Tibial artery (tissue), 4 donors: Measurements from ENCODE around the gene ADARB2.

Experiments used
- DNase-seq, 2 donors: peaks; one replicate each; pipeline ENCODE4 v3.0.0-alpha.2; 2019
- H3K27ac ChIP-seq, 2 donors: fragments of 200-600 bp; sonication (generic) in 1 of 2; 1 replicate in 1 of 2; 2 replicates in 1 of 2; pipeline ENCODE4 v1.5.1; 2018 to 2019; ENCODE audit warnings: mild to moderate bottlenecking in 1 of 2
- H3K27me3 ChIP-seq, 2 donors: fragments of 200-600 bp; sonication (generic) in 1 of 2; one replicate each; pipeline versions ENCODE4 v1.5.1 to v1.6.0; 2016 to 2019
- H3K36me3 ChIP-seq, 3 donors: fragments of 200-600 bp; sonication (generic) in 2 of 3; one replicate each; pipeline ENCODE4 v1.5.1; 2016 to 2019; ENCODE audit warnings: mild to moderate bottlenecking in 2 of 3
- H3K4me1 ChIP-seq, 4 donors: fragments of 200-600 bp; sonication (generic) in 2 of 4; 1 replicate in 3 of 4; 2 replicates in 1 of 4; pipeline ENCODE4 v1.5.1; 2016 to 2019
- H3K4me3 ChIP-seq, 2 donors: fragments of 200-600 bp; sonication (generic) in 1 of 2; 1 replicate in 1 of 2; 2 replicates in 1 of 2; pipeline ENCODE4 v1.5.1; 2018 to 2019; ENCODE audit warnings: mild to moderate bottlenecking in 2 of 2
- H3K9me3 ChIP-seq, 3 donors: fragments of 200-600 bp; sonication (generic) in 1 of 3; one replicate each; pipeline ENCODE4 v1.5.1; 2016 to 2019
- intact Hi-C: fragments of 100-400 bp; cut with DNase I; formaldehyde crosslinking; loops from one replicate; pipeline ENCODE4 v1.15.0; 2023; ENCODE audit warnings: low total_unique reads
- TF ChIP-seq, protein P1 (sequence below), 2 experiments: fragments of 200-600 bp in 1 of 2; fragments of 450-650 bp in 1 of 2; IDR thresholded peaks; one replicate each; pipeline ENCODE4 v1.5.1; 2017 to 2019; ENCODE audit warnings: antibody characterized with exemption in 2 of 2, mild to moderate bottlenecking in 1 of 2, moderate library complexity in 1 of 2

ADARB2 gene

DNA sequence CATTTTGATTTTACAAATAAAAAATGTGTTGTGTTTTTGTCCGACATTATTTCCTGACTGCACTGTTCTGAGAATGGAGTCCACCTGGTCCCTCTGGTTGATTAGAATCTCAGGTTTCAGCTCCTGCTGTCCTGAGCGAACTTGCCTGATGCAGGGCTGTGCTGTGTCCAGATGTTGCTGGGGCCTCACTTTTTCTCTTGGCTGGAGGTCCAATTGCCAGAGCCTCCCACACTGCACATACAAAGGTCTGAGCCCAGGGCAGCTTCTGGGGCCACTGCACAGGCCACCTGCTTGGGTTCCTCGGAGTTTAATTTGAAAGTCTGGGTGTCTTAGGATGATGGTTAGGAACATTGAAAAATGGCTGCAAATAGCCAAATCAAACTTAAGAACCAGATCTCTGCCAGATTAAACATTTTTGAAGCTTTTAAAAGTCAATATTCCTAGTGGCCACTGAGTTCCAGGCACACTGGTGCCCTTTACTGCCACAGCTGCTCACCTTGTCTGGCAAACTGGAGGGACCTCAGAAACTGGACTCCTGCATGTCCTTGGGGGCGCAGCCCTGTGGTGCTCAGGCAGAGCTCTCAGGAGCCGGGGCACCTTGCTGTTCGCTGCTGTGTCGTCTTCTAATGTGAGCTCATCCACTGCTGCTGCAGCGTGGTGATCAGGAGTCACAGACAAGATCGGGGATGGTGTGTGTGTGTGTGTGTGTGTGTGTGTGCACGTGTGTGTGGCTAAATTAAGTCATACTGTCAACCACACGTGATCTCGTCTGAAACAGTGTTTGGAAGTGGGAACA, 606.1 kb downstream of the ADARB2 start:
- TF ChIP-seq, protein P1, sequence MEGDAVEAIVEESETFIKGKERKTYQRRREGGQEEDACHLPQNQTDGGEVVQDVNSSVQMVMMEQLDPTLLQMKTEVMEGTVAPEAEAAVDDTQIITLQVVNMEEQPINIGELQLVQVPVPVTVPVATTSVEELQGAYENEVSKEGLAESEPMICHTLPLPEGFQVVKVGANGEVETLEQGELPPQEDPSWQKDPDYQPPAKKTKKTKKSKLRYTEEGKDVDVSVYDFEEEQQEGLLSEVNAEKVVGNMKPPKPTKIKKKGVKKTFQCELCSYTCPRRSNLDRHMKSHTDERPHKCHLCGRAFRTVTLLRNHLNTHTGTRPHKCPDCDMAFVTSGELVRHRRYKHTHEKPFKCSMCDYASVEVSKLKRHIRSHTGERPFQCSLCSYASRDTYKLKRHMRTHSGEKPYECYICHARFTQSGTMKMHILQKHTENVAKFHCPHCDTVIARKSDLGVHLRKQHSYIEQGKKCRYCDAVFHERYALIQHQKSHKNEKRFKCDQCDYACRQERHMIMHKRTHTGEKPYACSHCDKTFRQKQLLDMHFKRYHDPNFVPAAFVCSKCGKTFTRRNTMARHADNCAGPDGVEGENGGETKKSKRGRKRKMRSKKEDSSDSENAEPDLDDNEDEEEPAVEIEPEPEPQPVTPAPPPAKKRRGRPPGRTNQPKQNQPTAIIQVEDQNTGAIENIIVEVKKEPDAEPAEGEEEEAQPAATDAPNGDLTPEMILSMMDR (IDR thresholded peaks at IDR 0.05): no peak
- H3K27ac ChIP-seq: no peak overlapping the region
- H3K4me3 ChIP-seq: no peak overlapping the region
- peaks cover 43 to 62% (median 47%) of the 10 kb centered on the region in 3 donors for H3K36me3 ChIP-seq
- no peak for DNase-seq
- no peaks in the 10 kb centered on the region for H3K9me3 ChIP-seq
- H3K27me3 ChIP-seq: no peaks in the 10 kb centered on the region
- intact Hi-C loops: no loop called here
- peaks cover 0 to 3% (median 0%) of the 10 kb centered on the region in 4 donors for H3K4me1 ChIP-seq

DNA sequence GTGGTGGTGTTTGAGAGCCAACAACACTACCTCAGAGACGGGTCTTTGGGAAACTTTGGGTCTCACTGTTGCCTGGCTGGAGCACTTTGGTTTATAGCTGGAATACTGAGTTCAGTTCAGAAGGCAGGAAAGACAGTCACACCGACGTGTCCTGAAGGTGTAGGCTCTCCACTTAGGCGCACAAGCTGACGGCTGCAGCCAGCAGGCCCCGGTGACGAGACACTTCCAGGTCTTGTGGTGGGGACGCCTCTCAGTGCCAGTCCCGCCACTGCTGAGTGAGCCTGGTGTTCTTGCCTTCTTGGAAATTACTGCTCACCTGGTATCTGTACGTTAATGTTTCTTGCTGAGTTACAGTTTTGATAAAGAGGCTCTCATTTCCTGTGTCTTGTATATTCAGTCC, 607.1 kb downstream of the ADARB2 start:
- intact Hi-C loops: no loop called here

DNA sequence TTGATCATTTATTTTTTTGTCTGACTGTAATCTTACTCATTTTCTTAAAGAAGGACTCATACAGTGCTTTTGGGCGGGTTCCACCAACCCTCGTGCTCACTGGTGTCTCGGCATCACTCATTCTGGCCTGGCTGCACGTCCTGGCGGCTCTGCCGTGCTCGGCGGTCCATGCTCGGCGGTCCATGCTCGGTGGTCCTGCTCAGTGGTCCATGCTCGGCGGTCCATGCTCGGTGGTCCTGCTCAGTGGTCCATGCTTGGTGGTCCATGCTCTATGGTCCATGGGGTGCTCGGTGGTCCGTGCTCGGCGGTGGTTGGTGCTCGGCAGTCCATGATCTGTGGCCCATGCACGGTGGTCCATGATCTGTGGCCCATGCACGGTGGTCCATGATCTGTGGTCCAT, 608.7 kb downstream of the ADARB2 start:
- H3K36me3 ChIP-seq: peaks cover 62 to 88% (median 67%) of the 10 kb centered on the region in 3 donors
- no peak for DNase-seq
- H3K4me3 ChIP-seq: no peak overlapping the region

More for the DNA sequence above, 607.1 kb downstream of the ADARB2 start:
- Histone ChIP-seq H3K9me3 (no peaks in the 10 kb centered on the region), H3K27me3 (no peaks in the 10 kb centered on the region), H3K4me1 (peaks cover 0 to 3% (median 0%) of the 10 kb centered on the region in 4 donors), H3K4me3 (no peak overlapping the region), H3K36me3 (peaks cover 51 to 72% (median 54%) of the 10 kb centered on the region in 3 donors), H3K27ac (no peak overlapping the region)
- TF ChIP-seq, protein P1 (IDR thresholded peaks at IDR 0.05): no peak
- no peak for DNase-seq

DNA sequence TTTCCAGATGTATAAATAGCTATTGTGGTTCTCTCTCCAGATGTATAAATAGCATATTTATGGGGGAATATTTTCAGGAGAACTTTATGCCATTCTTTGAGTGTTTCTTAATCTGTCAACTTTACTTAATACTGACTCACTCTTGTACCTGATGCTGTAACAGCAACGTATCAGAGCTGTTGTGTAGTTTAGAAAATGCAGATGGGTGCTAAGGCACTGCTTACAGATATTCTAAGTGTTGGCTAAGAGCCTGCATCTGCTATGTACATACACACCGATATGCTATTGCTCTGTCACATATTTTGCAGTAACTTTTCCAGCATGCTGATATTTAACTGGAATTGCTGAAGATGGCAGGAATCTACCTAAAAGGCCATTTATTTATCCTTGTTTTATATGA, 609.2 kb downstream of the ADARB2 start:
- Histone ChIP-seq H3K36me3 (peaks cover 62 to 85% (median 71%) of the 10 kb centered on the region in 3 donors), H3K4me3 (no peak overlapping the region), H3K27ac (no peak overlapping the region), H3K4me1 (peaks cover 0 to 3% (median 0%) of the 10 kb centered on the region in 4 donors), H3K9me3 (no peaks in the 10 kb centered on the region), H3K27me3 (no peaks in the 10 kb centered on the region)
- DNase-seq: no peak
- TF ChIP-seq, protein P1 (IDR thresholded peaks at IDR 0.05): no peak
- intact Hi-C loops: no loop called here

More for the DNA sequence above, 608.7 kb downstream of the ADARB2 start:
- H3K9me3 ChIP-seq: no peaks in the 10 kb centered on the region
- H3K4me1 ChIP-seq: peaks cover 0 to 3% (median 0%) of the 10 kb centered on the region in 4 donors
- H3K27ac ChIP-seq: no peak overlapping the region
- intact Hi-C loops: no loop called here
- TF ChIP-seq, protein P1 (IDR thresholded peaks at IDR 0.05): no peak
- no peaks in the 10 kb centered on the region for H3K27me3 ChIP-seq

DNA sequence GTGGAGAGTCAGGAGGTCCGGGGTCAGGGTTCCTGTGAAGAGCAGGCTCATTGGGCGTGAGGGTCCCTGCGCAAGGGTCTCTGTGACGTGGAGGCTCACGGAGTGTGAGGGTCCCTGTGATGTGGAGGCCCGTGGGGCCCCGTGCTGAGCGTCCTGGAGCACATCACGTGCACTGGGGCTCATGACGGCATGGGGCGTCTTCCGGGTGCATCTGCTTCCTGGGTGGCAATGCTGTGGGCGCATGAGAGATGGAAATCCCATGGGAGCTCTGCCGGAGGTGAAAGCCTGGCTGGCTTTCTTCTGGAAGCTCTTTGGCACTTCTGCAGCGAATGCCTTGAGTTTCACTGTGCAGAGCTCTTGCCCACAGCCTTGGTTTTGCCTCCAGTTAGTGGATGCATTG, 609.7 kb downstream of the ADARB2 start:
- intact Hi-C loops: no loop called here
- Histone ChIP-seq H3K4me3 (no peak overlapping the region), H3K36me3 (peaks cover 64 to 85% (median 71%) of the 10 kb centered on the region in 3 donors), H3K27me3 (no peaks in the 10 kb centered on the region), H3K27ac (no peak overlapping the region), H3K4me1 (peaks cover 0 to 3% (median 0%) of the 10 kb centered on the region in 4 donors), H3K9me3 (no peaks in the 10 kb centered on the region)
- DNase-seq: no peak
- TF ChIP-seq, protein P1 (IDR thresholded peaks at IDR 0.05): no peak
